Keratinocyte (primary cell): ENCODE data around the gene MEGF8. TPM values are rescaled to one million over a fixed set of nuclear protein-coding genes. Genes with fewer than 3 reads are reported as not detected.

Source experiments
- DNase-seq: peaks from one replicate; pipeline ENCODE4 v3.0.0-alpha.2; 2011; ENCODE audit warnings: low read depth, missing footprints, low spot score
- FAIRE-seq: peaks from 2 replicates; lab custom pipeline; 2011; peaks lifted over from hg19 to GRCh38; lab: Jason Lieb, UNC
- H2AFZ ChIP-seq: 2 replicates; pipeline ENCODE4 v1.6.0; 2012; ENCODE audit warnings: low read length, control low read depth, inconsistent platforms; ENCODE audit not compliant: control insufficient read depth
- H3K27ac ChIP-seq: 2 replicates; pipeline ENCODE4 v1.5.1; 2011; ENCODE audit warnings: low read length; ENCODE audit not compliant: control insufficient read depth, insufficient read depth
- H3K27me3 ChIP-seq: 3 replicates; pipeline ENCODE4 v1.6.0; 2011; ENCODE audit warnings: low read length; ENCODE audit not compliant: control insufficient read depth, insufficient read depth; ENCODE audit errors: extremely low read depth
- H3K36me3 ChIP-seq, 2 experiments: 2 replicates in 1 of 2; 3 replicates in 1 of 2; pipeline ENCODE4 v1.5.1; 2011; ENCODE audit warnings: low read length in 2 of 2, mild to moderate bottlenecking in 1 of 2; ENCODE audit not compliant: control insufficient read depth in 2 of 2, insufficient read depth in 2 of 2; ENCODE audit errors: extremely low read depth in 1 of 2
- H3K4me1 ChIP-seq: 3 replicates; pipeline ENCODE4 v1.5.1; 2011; ENCODE audit warnings: low read length; ENCODE audit not compliant: control insufficient read depth, insufficient read depth; ENCODE audit errors: extremely low read depth
- H3K4me2 ChIP-seq: 3 replicates; pipeline ENCODE4 v1.6.0; 2011; ENCODE audit warnings: low read depth, low read length; ENCODE audit not compliant: control insufficient read depth, insufficient read depth; ENCODE audit errors: extremely low read depth
- H3K4me3 ChIP-seq, 3 experiments: fragments of 200-600 bp in 1 of 3; sonication (generic) in 1 of 3; 2 replicates in 2 of 3; 3 replicates in 1 of 3; pipeline ENCODE4 v1.5.1; 2011 to 2016; ENCODE audit warnings: low read length in 3 of 3, mild to moderate bottlenecking in 3 of 3, control low read depth in 2 of 3, inconsistent platforms in 1 of 3, low read depth in 1 of 3, mixed read lengths in 1 of 3, mixed run types in 1 of 3, moderate library complexity in 1 of 3; ENCODE audit not compliant: control insufficient read depth in 2 of 3, insufficient read depth in 2 of 3; ENCODE audit errors: extremely low read depth in 1 of 3
- H3K79me2 ChIP-seq: 2 replicates; pipeline ENCODE4 v1.6.0; 2012; ENCODE audit warnings: low read length; ENCODE audit not compliant: control insufficient read depth, insufficient read depth
- H3K9ac ChIP-seq: 3 replicates; pipeline ENCODE4 v1.6.0; 2011; ENCODE audit warnings: low read length; ENCODE audit not compliant: control insufficient read depth, insufficient read depth; ENCODE audit errors: extremely low read depth
- H3K9me1 ChIP-seq: 3 replicates; pipeline ENCODE4 v1.6.0; 2011; ENCODE audit warnings: low read length; ENCODE audit not compliant: control insufficient read depth, insufficient read depth; ENCODE audit errors: extremely low read depth
- H3K9me3 ChIP-seq: 2 replicates; pipeline ENCODE4 v1.5.1; 2012; ENCODE audit warnings: low read depth, low read length; ENCODE audit not compliant: control insufficient read depth
- H4K20me1 ChIP-seq: 3 replicates; pipeline ENCODE4 v1.6.0; 2011; ENCODE audit warnings: low read length; ENCODE audit not compliant: control insufficient read depth, insufficient read depth; ENCODE audit errors: extremely low read depth
- CTCF ChIP-seq, 3 experiments: IDR thresholded peaks in 1 of 3; conservative IDR thresholded peaks in 1 of 3; optimal IDR thresholded peaks in 1 of 3; 2 replicates in 2 of 3; 3 replicates in 1 of 3; pipeline versions ENCODE3 to v1.5.1; 2011; ENCODE audit warnings: low read length in 3 of 3, mild to moderate bottlenecking in 3 of 3, moderate library complexity in 2 of 3, control low read depth in 1 of 3, inconsistent platforms in 1 of 3; ENCODE audit not compliant: insufficient read depth in 2 of 3; ENCODE audit errors: extremely low read depth in 1 of 3
- EZH2 ChIP-seq: IDR thresholded peaks from one replicate; pipeline ENCODE4 v1.6.1; 2012; ENCODE audit warnings: inconsistent platforms, mild to moderate bottlenecking, low read length, moderate library complexity
- dilution Hi-C: fragments of 300-500 bp; cut with MboI; formaldehyde crosslinking; loops from one replicate; pipeline ENCODE4 v1.7.0; 2020; ENCODE audit warnings: low sequenced_read_pairs; ENCODE audit not compliant: extremely low pct_ligation_motif_present
- polyA plus RNA-seq, 5 experiments: library from polyadenylated mRNA; depleted of rRNA in 3 of 5; stranded (reverse) in 3 of 5; stranded (forward) in 1 of 5; unstranded in 1 of 5; fragments of >200 nt; gene quantifications; 1 replicate in 1 of 5; 2 replicates in 3 of 5; 3 replicates in 1 of 5; pipeline versions ENCODE4 v1.2.1 to v1.2.3, GENCODE V29; 2011 to 2012; ENCODE audit warnings: missing spikeins in 2 of 5, low read depth in 1 of 5, low replicate concordance in 1 of 5

The MEGF8 gene
- polyA plus RNA-seq, 1 donor (not counting 4 experiments of a cell fraction or from before 2014, with no cell fraction given), result 4.1 TPM

- Histone ChIP-seq H4K20me1 (no peaks in the 10 kb centered on the region), H3K9me3 (no peaks in the 10 kb centered on the region), H3K36me3 (peaks cover 44 to 46% of the 10 kb centered on the region in 2 experiments), H2AFZ (no peak overlapping the region), H3K4me3 (no peak overlapping the region), H3K9ac (no peak overlapping the region), H3K9me1 (no peaks in the 10 kb centered on the region), H3K79me2 (peaks cover 21% of the 10 kb centered on the region), H3K4me2 (no peak overlapping the region), H3K27me3 (no peaks in the 10 kb centered on the region), H3K27ac (no peak overlapping the region), H3K4me1 (peaks cover 25% of the 10 kb centered on the region)
- no peak for DNase-seq
- FAIRE-seq, result no peak
- dilution Hi-C loops, result no loop called here
- TF ChIP-seq EZH2, result no peak
- TF ChIP-seq CTCF (optimal IDR thresholded peaks at IDR 0.05 in 1 of 3, IDR thresholded peaks at IDR 0.05 in 1 of 3, conservative IDR thresholded peaks at IDR 0.05 in 1 of 3; ENCODE audit: extremely low read depth in 1 of 3, insufficient read depth in 2 of 3, low read length in 3 of 3), result no peak
Observed at GRCh38 chr19:42288881-42289555, 36.4 kb upstream of the MEGF8 start.

- no peak overlapping the region for H3K4me2 ChIP-seq
- H3K9me3 ChIP-seq, result no peaks in the 10 kb centered on the region
- dilution Hi-C loops, result no loop called here
- H4K20me1 ChIP-seq, result no peaks in the 10 kb centered on the region
- peaks cover 19% of the 10 kb centered on the region for H3K79me2 ChIP-seq
- H3K4me3 ChIP-seq, result no peak overlapping the region
- no peak overlapping the region for H3K9ac ChIP-seq
- no peak overlapping the region for H2AFZ ChIP-seq
- H3K4me1 ChIP-seq, result peaks cover 25% of the 10 kb centered on the region
- DNase-seq, result no peak
- no peak overlapping the region for H3K27ac ChIP-seq
- no peaks in the 10 kb centered on the region for H3K9me1 ChIP-seq
- peaks cover 50% of the 10 kb centered on the region in 2 experiments for H3K36me3 ChIP-seq
- FAIRE-seq, result no peak
- TF ChIP-seq EZH2, result no peak
- no peak for TF ChIP-seq CTCF (optimal IDR thresholded peaks at IDR 0.05 in 1 of 3, IDR thresholded peaks at IDR 0.05 in 1 of 3, conservative IDR thresholded peaks at IDR 0.05 in 1 of 3; ENCODE audit: extremely low read depth in 1 of 3, insufficient read depth in 2 of 3, low read length in 3 of 3)
- no peaks in the 10 kb centered on the region for H3K27me3 ChIP-seq
Observed at GRCh38 chr19:42289556-42290041, 35.8 kb upstream of the MEGF8 start.
